A204.1 (cell line): ENCODE results near the gene GAGE12J.
"Not testable (repeated sequence)": the region's sequence is repeated elsewhere in the genome, so short reads cannot be mapped to it uniquely, and the experiment has no call there.

Experiments
- FAIRE-seq: peaks from 2 replicates; lab custom pipeline; 2012; peaks lifted over from hg19 to GRCh38; lab: Jason Lieb, UNC

The GAGE12J gene, protein sequence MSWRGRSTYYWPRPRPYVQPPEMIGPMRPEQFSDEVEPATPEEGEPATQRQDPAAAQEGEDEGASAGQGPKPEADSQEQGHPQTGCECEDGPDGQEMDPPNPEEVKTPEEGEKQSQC

DNA sequence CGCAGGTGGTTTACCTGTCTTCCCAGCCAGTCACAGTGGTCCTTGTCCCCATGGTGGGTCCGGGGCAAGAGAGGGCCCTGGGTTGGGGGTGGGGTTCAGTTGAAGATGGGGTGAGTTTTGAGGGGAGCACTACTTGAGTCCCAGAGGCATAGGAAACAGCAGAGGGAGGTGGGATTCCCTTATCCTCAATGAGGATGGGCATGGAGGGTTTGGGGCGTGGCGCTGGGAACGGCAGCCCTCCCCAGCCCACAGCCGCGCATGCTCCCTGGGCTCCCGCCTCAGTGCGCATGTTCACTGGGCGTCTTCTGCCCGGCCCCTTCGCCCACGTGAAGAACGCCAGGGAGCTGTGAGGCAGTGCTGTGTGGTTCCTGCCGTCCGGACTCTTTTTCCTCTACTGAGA, at the start of gene GAGE12J:
GAGE12J (plus strand) TSS at position 301 of the 400 bp plus-strand sequence. CDS start 1,157 bp downstream, outside the sequence.
- FAIRE-seq, result not testable (repeated sequence)

DNA sequence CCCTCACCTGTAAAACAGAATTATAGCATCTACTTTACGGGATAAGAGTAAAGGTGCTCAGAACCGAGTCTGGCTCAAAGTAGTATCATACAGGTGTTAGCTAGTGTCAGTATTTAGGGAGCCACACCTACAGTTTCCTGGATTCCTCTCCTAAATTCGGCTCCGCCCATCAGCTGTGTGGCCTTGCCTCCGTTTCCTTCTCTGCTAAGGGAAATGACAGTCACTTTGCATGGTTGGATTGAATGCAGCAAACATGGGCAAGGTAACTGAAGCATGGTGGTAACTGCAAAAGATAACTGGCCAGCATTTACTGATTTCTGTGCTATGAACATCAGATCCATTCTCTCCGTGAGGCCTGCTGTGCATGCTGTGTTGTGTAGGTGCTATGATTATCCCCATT, 49.4 kb upstream of the GAGE12J start:
- no peak for FAIRE-seq

DNA sequence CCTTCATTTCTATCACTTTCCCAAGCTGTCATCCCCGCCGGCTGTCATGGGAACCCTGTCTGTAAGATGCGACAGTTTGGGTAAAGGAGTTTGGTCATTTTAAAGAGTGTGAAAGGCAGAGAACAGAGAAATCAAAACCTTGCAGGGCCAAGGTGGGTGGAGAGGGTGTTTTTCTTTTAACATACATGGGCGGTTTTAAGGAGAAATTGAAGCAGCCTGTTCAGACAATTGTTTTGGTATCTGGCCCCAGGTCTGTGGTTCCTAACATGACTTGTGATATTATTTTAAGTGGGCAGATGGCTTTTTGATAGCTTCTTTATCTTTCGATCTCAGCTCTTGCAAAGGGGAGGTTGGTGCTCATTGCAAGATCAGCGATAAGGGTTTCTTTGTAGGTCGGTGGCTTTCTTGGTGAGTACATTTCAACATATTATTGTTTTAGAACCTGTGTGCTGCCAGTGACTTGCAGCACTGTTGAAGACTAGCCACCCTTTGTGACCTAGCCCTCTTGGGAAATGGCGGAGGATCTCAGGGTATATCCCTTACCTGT, 48.6 kb upstream of the GAGE12J start:
- FAIRE-seq, result no peak

DNA sequence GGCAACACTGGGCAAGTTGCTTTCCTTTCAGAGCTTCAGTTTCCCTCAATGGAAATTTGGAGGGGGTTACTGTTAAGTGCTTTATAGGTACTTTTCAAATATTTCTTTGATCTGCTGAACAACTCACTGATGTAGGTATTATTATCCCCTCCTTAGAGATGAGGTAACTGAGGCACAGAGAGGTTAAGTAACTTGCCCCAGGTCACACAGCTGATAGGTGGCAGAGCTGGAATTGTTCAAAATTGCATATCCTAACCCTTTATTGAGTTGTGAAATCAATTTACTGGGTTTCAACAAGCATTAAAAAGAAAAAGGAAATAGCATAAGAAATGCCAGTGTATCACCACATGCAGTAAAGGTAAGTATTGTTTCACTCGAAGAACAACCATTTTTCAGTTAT, 45.6 kb upstream of the GAGE12J start:
- FAIRE-seq, result no peak

DNA sequence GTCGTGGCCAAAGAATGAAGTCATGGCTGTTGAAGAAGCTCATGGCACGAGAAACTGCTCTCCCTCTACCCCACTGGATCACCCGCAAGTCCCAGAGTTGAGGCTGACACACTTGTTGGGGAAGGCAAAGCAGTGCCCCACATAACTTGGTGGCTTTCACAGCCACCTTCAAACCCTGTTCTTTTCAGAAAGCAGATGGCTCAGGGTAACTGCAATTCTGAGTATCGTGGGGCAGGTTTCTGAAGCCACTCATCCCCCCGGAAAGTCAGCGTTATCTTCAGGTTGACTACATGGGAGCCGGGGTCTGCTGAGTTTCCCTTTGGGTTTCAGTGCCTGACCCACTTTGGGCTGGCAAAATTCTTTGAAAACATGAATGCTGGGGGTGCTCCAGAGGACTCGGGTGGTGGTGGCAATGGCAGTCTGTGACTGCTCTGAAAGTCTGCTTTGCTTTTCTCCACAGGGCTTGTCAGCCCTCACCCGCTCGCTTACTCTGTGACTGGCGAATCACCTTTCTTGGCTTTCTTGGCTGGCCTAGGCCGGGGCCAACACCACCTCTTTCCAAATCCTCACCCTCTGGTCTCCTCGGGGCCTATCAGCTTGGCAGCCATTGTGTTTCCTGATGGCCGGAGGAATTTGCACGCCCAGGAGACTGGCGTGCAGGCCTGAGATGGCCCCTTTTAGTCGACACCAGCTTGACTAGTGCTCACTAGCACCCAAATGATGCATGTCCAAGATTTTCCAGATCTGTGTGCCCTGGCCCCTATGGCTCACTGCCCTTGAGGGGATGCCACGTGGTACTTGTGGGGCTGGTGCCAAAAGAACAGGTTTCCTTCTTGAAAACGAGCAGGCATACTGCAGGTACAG, 44.9 kb upstream of the GAGE12J start:
- no peak for FAIRE-seq

DNA sequence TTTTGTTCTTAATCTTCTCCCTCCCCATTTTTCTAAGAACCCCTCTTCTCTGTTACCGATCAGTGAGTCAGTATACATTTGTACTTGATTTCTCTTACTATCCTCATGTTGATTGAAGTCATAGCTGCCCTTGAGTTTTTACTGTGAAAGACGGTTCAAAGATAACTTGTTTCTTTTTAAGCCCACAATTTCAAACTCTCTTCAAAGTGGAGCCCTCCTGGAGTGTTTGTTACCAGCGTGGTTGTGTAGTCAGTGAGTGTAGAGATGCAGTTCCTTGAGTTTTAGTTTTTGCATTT, 44.4 kb upstream of the GAGE12J start:
- no peak for FAIRE-seq

DNA sequence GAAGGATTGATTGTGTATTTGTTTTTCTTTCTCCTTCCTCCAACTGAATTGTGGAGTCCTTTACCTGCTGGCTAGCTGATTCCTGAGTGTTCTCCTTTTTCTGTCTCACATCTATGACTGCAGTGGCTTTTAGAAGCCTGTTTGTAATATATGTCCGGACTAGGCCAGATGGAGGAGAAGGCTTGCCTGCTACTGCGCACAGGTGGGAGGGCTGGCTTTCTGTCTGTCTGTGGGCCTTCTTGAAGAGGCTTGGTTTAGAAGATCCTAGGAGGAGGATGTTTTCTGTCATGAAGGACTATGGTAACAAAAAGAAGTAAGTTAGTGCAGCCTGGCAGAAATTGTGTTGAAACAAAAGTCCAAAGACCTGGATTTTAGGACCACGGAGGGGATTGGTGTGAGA, 43.8 kb upstream of the GAGE12J start:
- FAIRE-seq, result no peak

DNA sequence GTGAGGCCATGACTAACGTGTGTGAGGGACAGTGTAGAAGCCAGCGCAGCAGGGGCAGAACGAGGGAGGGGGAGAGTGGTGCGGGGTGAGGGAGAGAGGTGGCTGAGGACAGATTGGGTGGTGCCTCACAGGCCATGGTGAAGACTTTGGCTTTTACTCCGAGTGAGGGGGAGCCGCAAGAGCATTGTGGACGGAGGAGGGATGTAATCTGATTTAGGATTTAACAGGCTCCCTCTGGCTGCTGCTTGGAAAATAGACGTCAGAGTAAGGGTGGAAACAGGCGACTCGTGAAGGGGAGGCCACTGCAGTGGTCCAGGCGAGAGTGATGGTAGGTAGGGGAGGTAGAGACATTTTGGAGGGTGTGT, 39.2 kb upstream of the GAGE12J start:
- no peak for FAIRE-seq

DNA sequence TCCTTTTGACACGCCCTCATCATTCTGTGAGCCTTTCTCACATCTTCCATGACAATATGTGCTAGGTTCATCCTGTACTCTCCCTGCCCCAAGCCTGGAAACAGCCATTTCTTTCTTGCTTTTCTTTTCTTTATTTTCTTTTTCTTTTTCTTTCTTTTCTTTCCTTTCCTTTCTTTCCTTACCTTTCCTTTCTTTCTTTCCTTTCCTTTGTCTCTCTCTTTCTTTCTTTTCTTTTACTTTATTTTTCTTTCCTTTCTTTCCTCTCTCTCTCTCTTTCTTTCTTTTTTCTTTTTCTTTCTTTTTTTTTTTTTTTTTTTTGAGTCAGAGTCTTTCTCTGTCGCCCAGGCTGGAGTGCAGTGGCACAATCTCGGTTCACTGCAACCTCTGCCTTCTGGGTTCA, 37.6 kb upstream of the GAGE12J start:
- no peak for FAIRE-seq

DNA sequence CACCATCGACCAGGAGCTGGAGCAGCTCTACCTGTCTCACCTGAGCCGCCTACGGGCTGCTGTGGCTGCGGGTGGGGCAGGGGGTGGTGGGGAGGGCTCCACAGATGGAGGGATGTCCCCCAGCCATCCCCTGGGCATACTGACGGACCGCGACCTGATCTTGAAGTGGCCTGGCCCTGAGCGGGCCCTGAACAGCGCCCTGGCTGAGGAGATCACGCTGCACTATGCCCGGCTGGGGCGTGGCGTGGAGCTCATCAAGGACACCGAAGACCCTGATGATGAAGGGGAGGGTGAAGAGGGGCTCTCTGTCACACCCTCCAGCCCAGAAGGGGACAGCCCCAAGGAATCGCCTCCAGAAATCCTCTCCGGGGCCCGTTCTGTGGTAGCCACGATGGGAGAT, 35.7 kb upstream of the GAGE12J start:
- no peak for FAIRE-seq

DNA sequence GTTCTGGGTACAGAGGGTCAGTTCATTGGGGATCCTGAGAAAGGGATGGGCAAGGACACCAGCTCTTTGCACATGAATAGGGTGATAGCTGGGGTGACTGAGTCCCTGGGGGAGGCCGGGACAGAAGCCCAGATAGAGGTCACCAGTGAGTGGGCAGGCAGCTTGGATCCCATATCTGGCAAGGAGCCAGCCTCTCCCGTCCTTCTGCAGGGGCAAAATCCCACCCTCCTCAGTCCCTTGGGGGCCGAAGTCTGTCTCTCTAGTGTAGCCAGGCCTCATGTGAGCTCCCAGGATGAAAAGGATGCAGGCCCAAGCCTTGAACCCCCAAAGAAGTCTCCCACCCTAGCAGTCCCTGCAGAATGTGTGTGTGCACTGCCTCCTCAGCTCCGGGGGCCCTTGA, 35.3 kb upstream of the GAGE12J start:
- no peak for FAIRE-seq

DNA sequence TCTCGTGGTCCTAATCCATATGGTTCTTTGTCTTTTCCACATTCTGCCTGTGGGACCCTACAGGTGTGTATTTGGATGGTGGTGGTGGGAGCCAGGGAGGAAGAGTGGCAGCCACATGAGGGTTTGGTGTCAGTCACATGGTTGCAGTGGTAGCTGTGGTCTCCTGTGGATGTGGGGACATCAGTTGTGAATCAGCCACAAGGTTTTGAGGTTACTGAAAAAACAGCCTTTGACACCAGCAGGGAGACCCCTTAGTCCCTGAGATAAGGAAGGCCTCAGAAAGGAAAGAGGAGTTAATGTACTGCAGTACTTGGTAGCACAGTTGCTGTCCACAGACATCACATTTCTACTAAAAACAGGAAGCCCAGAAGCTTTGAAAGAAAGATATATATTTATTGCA, 34.2 kb upstream of the GAGE12J start:
- no peak for FAIRE-seq

DNA sequence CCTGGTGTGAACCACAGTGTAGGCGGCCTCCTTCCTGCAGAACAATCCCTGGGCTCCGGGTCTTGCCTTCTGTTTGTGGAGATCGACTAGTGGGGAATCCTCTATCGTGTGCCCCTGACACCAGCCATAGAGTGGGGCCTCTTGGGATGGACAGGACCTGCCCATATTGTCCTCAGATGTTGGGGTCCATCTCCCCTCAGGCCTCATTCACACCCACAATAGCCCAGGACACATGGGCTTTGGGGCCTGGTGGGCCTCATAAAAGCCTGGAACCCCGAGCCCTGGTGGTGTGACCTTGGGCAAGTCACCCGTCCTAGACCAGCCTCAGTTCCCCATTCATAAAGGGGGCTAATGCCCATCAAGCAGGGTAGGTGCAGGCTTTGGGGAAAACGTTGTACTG, 31.6 kb upstream of the GAGE12J start:
- FAIRE-seq, result no peak

DNA sequence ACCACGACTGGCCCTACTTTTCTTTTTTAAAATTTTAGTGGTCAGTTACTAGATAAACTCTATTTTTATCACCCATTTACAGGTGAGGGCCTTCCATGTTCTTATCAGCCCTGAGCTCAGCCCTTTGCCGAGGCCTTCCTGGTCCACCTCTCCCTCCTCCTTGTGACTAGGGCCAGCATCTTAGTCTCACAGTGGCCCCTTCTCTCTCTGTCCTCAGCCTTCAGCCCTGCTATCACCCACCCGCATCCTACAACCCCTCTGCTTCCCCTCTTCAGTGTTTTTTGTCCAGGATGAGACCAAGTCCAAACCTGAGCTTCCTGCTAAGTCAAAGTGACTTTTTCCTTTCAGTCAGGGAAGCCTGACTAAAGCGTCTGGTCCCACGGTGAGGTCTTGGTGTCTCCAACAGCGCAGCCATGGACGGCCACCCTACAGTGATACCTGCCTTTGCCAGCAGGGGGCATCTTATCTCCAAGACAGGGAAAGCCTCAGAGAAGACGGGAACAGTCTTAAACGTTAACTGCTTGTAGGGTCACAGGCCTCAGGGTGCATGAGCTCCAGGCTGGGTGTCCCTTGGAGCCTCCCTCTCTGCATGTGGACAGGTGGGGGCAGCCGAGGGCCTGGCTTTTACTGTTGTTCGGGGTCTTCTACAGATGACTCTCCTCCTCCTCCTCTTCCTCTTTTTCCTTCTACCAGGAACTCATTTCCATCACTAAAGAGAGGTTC, 30.1 kb upstream of the GAGE12J start:
- no peak for FAIRE-seq

DNA sequence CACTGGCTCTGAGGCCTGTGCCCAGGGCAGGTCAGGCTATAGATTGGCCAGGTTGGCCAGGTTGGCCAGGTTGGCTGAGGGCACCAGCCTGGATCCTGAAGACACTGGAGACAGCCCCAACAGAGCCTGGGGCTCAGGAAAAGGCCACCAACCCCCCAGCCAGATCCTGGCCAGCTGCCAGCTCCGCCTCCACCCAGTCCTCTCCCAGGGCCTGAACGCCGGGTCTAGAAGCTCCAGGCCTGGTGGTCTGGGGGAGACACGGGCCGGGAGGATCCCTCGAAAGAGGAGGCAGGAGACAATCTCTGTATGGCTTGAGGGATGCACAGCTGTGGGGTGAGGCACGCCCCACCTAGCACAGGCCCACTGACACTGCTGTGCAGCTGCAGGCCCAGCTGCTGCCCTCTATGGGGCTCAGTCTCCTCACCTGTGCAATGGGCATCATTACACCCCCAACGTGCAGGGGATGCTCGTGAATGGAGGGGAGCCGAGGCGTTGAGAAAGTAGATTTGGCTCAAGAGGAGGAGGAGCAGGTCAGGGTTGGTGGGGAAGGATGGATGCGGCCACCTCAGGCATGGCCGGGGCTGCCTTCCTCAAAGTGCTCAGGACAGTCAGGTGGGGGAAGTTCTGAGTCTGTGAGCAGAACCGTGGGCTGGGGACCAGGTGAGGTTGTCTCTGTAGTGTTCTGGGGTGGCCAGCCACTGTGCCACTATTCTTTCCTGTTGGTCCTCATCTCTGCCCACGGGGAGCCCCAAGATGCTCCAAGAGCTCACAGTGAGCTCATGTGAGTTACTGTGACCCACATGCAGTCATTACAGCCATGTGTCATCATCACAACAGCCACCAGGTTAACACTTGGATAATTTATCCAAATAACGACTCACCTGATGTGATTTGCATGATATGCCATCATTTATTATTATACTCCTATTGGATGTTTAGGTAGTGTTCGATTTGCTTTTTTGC, 29.2 kb upstream of the GAGE12J start:
- FAIRE-seq, result no peak

DNA sequence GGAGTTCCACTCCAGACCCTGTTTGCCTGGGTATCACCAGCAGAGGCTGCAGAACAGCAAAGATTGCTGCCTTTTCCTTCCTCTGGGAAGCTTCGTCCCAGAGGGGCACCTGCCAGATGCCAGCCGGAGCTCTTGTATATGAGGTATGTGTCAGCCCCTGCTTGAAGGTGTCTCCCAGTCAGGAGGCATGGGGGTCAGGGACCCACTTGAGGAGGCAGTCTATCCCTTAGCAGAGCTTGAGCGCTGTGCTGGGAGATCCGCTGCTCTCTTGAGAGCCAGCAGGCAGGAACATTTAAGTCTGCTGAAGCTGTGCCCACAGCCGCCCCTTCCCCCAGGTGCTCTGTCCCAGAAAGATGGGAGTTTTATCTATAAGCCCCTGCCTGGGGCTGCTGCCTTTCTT, 22.5 kb upstream of the GAGE12J start:
- not testable (repeated sequence) for FAIRE-seq

DNA sequence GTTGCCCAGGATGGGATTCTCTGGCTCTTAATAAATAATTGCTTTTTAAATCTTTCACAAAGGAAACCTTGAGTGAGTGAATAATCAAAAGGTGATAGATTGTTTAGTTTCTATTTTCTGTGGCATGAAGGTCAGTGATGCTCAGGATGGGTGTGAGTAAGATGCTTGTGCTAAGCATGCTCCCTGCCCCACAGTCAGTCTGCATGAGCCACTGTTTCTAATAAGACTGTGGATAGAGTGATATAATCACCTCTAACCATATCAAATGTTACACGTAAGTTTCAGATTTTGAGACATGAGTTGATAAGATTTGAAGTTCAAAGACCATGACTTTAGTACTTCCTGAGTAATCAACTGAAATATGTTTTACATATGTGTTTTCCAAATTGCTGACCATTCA, 21.1 kb upstream of the GAGE12J start:
- FAIRE-seq, result no peak

DNA sequence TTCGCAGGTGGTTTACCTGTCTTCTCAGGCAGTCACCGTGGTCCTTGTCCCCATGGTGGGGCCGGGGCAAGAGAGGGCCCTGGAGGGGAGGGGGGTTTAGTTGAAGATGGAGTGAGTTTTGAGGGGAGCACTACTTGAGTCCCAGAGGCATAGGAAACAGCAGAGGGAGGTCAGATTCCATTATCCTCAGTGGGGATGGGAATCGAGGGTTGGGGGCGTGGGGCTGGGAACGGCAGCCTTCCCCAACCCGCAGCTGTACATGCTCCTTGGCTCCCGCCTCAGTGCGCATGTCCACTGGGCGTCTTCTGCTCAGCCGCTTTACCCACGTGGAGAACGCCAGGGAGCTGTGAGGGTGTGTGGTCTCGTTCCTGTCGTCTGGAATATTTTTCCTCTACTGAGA, 18.5 kb upstream of the GAGE12J start, which contains the start of gene GAGE10:
GAGE10 (plus strand) TSS at position 301 of the 400 bp plus-strand sequence. CDS start 1,214 bp downstream, outside the sequence.
- FAIRE-seq, result no peak

DNA sequence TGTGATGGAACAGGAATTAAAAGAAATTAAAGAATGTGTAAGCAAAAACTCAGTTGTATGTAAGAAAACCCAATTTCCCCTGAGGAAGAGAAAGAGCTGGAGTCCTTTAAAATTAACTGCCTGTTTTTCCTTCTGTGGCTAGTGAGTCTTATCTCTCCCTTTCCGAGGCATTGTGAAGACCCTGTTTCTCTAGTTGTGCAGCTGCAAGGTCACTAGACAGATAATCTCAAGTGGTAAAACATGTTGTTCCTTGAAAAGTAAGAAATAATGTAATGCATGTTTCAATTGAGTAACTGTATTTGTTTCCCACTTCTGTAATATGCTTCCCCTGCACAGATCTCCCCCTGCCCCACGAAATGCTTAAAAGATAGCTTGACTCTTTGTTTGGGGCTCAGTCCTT, 14.1 kb upstream of the GAGE12J start:
- FAIRE-seq, result not testable (repeated sequence)

DNA sequence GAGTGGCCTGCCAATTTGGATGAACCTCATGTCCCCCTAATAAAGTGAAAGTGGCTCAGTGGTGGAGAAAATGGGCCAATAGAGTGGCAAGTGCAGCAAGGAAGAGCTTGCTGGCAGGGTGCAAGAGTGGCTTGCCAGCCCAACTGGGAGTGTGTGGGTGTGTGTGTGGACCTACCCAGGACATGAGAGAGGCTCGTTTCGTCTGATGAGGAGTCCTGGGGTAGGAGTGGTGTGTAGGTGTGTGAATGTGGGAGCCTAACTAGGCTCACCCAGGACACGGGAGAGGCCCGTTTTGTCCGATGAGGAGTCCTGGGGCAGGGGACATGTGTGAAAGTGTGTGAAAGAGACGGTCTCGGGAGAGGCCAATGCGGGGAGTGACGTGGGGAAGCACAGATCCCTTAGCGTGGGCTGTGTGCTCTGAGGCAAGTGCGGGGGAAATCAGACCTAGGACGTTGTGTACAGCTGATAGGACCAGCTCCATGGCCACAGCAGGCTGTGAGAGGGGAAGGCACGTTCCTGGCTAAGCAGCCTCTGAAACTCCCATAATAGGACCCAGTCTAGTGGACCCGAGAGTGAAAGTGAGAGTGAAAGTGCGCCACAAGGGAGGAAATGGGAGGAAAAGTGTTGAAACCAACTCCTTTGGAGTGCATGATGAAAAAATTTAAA, 13.1 kb upstream of the GAGE12J start:
- no peak for FAIRE-seq

DNA sequence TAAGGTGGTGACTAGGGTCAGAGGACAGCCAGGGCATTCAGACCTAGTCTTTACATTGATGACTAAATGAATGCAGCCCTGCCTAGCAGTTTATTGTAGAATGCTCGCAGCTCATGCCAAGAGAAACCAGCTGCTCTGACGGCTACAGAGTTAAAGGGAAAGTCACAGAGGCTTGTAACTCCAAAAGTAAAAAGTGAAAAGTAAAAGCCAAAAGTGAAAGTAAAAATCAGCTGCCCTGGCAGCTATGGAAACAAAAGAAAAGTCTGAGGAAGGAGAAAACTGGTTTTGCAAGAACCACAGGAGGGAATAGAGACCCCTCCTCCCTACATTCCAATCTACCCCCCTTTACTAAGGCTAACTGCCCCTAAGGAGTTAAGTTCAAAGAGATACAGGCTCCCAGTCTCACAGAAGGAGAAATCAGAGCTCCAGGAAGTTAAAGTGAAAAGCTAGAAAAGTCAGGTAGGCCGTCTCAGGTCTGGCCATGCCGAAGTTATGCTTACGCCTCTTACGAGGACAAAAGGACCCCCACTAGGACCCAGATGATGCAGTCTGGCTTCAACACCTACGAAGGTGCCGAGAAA, 12.3 kb upstream of the GAGE12J start:
- peak; percentile 73 for FAIRE-seq
